ENCODE results near the gene RUNX2.

DNA sequence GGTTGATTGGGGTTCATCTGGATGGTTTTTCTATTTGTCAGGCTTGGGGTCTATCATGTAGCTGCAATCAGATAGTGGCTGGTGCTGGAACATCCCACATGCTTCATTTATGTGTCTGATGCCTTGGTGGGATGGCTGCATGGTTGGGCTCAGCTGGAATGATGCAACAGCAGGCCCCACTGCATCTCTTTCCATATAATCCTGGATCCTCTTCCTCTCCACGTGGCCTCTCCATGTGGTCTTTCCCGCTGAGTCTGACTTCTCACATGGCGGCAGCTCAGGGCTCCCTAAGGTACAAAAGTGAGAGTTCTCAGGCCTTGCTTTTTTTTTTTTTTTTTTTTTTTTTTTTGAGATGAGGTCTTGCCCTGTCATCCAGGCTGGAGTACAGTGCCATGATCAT lies 114.6 kb downstream of the RUNX2 start:
- TF ChIP-seq, protein P1, sequence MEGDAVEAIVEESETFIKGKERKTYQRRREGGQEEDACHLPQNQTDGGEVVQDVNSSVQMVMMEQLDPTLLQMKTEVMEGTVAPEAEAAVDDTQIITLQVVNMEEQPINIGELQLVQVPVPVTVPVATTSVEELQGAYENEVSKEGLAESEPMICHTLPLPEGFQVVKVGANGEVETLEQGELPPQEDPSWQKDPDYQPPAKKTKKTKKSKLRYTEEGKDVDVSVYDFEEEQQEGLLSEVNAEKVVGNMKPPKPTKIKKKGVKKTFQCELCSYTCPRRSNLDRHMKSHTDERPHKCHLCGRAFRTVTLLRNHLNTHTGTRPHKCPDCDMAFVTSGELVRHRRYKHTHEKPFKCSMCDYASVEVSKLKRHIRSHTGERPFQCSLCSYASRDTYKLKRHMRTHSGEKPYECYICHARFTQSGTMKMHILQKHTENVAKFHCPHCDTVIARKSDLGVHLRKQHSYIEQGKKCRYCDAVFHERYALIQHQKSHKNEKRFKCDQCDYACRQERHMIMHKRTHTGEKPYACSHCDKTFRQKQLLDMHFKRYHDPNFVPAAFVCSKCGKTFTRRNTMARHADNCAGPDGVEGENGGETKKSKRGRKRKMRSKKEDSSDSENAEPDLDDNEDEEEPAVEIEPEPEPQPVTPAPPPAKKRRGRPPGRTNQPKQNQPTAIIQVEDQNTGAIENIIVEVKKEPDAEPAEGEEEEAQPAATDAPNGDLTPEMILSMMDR (IDR thresholded peaks at IDR 0.05; ENCODE audit: poor library complexity), result no peak
- TF ChIP-seq EZH2phosphoT487 (IDR thresholded peaks at IDR 0.05; ENCODE audit: low read depth, severe bottlenecking, unreplicated experiment), result no peak
- TF ChIP-seq EZH2 (IDR thresholded peaks at IDR 0.05; ENCODE audit: borderline replicate concordance), result no peak

Data from hepatocyte (in vitro differentiated cells).